ENCODE results near the gene LRCH1.

The LRCH1 gene

GRCh38 chr13:46617885-46618284 lies 64.9 kb downstream of the LRCH1 start:
- no peak for FAIRE-seq

- no peak for FAIRE-seq
Observed at GRCh38 chr13:46618694-46619254, 65.8 kb downstream of the LRCH1 start.

- FAIRE-seq, result no peak
Observed at GRCh38 chr13:46620029-46620428, 67.1 kb downstream of the LRCH1 start.

DNA sequence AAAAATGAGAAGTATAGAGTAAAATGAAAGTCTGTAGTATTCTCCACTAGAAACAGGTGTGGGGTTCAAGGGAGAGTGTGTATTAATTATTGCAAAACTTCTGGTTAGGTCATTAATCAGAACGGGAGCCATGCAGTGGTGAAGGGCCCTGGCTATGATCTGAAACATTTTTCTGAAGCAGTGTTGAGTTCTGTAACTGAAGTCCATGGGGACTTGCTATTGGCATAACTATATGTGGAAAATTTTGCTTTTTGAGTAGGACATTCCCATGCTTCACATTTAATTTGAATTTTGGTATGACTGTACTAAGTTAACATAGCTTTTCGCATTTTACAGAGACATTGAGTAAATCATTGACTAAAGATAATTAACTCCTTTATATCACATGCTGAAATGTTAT lies 67.5 kb downstream of the LRCH1 start:
- no peak for FAIRE-seq

GRCh38 chr13:46621133-46621532 lies 68.2 kb downstream of the LRCH1 start:
- FAIRE-seq, result no peak

GRCh38 chr13:46621792-46622629 lies 69.0 kb downstream of the LRCH1 start:
- no peak for FAIRE-seq

DNA sequence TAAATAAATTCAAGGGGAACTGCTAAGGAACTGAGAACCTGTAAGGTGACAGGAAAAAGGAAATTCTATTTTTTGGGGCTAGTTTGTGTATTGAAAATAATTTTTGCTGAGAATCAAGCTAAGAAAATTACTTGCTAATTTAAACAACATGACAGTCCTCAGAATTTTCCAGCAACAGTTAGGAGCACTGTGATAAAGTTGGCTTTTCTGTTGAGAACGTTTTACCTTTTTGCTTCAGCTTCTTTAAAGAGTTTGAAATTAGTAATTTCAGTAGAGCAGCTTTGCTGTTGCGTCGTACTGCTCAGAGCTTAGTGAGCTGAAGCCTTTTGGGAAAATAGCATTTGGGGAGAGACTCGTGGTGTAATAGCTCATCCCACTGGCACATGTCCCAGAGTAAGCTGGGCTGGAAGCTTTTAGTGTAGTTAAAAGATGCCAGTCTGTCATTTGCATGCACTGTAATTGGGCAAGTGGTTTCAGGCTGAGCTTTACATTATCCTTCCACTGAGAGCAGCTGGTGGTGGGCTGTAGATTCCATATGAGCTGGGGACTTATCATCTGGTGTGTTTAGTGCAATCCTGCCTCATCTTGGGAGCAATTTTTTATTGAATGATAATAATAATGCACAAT lies 69.8 kb downstream of the LRCH1 start:
- FAIRE-seq, result no peak

DNA sequence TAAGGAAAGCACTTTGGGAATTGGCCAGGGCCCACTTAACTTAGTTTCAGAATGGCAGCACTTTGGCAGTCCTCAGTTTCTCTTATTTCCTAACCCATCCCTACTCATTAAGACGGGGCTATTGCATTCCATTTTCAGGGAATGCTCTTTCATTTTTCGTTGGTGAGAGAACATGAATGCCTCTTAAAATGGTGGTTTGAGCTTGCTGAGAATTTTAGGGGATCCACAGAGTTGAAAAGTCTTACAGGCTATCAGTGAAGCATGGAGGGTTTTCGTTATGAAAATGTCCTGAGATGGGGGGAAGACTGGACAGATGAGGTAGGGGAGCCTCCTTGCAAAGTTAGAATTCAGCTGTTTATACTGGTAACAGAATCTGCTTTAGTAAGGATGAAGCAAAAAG lies 71.4 kb downstream of the LRCH1 start:
- FAIRE-seq, result no peak

- FAIRE-seq, result no peak
Observed at GRCh38 chr13:46624821-46625220, 71.9 kb downstream of the LRCH1 start.

DNA sequence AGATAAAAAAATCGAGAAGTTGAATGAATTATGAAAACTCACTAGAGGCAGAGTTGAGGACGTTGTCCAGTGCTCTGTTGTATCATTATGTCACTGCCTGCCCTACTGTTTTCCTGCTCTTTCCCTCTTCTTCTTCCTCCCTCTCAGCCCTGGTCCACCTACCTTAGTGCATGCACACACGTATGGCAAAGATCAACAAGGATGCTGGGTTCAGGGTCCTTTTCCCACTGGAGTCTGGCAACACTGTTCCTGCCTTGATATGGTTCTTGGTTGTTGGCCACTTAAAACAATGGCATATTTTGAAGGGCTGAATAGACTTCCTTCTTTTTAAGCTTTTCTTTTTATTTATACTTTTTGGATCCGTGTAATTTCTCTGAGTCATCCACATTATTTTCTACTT lies 74.5 kb downstream of the LRCH1 start:
- no peak for FAIRE-seq

GRCh38 chr13:46628622-46629365 lies 75.8 kb downstream of the LRCH1 start:
- FAIRE-seq, result no peak

GRCh38 chr13:46629811-46630413 lies 76.9 kb downstream of the LRCH1 start:
- FAIRE-seq, result no peak

DNA sequence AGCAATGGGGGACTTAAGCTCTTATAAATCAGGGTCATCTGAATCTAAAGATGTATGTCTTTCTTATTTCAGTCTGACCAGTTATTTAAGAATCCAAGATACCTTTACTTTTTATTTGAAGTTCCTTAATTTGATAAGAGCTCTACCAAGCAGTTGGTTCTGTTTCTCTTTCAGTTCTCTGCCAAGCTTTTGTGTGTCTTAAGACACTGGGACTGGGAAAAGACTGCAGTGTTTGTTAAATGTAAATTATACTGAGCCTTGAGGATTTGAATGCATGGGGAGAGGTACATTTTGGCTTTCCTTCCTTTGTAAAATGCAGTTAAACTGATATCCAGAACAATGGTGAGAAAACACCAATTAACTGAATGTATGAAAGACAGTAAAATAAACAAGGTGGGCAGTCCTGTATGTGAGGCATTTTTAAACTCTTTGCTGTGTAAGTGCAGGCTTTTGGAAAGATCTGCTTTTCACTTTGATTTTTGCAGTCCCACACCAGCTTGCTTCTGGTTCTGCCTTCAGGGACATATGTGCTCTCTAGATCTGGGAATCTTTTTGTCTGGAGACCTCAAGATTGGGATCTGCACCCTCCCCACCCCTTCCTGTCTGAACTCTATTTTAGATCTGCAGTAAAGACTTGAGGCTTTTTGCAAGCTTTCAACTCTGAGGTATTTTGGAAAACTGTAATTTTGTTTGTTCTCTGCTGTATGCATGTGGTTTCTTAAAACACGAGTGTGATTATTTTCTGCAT lies 77.6 kb downstream of the LRCH1 start:
- no peak for FAIRE-seq

DNA sequence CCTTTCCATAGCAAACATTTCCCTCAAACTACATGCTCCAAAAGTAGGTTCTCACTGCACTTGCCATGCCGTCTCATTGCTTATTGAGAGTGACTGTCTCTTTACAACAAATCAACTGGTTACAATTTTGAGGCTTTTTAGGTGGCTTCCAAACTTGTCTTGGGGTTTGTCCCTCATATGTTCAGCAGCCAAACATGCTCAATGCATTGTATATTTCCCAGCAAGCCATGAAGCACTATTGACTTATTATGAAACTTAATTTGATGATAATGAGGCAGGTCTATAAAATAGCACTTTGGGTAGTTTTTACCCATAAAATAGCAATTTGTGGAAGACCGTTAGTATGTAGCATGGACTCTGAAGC lies 78.2 kb downstream of the LRCH1 start:
- FAIRE-seq, result no peak

DNA sequence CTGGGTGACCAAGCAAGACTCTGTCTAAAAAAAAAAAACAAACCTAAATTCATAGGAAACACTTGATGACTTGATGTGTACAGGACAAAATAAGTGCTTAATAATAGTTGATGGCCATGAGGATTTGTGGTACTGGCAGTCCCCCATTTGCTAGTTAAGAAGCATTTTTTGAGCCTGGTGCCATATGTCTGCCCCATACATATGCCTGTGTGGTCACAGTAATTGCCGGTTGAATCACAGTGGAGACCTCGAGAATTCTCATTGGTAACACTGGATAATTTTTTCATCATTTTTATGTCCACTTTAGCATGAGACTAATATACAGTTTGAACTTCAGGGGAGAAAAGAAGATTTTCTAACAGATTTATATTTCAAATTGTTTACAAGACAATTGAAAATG lies 79.2 kb downstream of the LRCH1 start:
- FAIRE-seq, result no peak

GRCh38 chr13:46633416-46633815 lies 80.4 kb downstream of the LRCH1 start:
- no peak for FAIRE-seq

GRCh38 chr13:46636451-46636850 lies 83.5 kb downstream of the LRCH1 start:
- no peak for FAIRE-seq

DNA sequence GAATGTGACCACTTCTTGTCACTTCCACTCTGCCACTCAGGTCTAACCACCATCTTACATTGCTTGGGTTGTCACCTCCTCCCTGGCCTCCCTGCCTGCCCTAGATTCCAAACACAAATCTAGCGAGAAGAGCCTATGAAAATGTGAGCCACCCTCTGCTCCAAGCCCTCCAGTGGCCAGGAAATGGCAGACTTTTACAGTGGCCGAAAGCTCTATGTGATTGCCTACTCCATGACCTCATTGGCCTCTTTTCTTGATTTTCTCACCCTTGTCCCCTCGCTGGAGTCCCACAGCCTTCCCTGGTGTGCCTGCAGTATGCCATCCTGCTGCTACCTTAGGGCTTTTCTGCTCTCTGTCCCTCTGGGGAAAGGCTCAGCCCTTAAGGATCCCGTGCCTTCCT lies 84.2 kb downstream of the LRCH1 start:
- FAIRE-seq, result no peak

DNA sequence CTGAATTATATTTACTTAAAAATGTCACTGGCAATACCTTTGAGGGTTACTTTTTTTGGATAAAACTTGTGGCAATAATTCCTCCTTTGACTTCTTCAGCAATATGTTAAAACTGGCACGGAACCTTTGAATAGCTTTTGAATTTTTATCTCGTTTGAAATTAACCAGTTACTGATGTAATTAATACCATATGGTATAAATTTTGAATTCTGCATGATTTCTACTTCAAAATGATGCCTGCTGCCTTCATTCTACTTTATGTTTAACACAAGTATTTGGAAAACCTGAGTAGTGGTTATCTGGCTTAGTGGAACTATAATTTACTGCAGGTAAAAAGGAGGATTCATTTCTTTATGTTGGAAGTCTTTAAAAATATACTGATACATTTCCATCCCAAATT lies 85.3 kb downstream of the LRCH1 start:
- FAIRE-seq, result no peak

- FAIRE-seq, result no peak
Observed at GRCh38 chr13:46639033-46639981, 86.3 kb downstream of the LRCH1 start.

DNA sequence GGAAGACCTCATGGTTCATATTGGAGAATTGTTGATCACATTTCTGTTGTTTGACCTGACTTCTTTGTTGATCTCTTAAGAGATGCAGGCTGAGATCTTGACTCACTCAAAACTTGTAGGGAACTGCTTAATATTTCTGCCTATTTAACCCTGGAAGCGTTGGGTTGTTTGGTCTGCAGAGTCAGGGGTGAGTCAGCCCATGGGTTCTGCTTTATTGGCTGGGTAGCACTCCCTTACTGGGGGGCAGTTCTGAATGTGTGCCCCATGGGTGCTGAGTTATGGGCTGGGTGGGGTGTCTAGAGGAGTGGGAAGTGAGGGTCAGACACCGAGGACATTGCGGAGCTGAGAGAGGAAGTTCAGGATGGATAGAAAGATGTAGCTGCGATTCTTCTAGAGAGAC lies 87.9 kb downstream of the LRCH1 start:
- FAIRE-seq, result no peak

Measured in A204.1 (cell line).